OCI-LY7 (cell line): ENCODE measurements around the gene HEXIM2. TPM values are rescaled to one million over a fixed set of nuclear protein-coding genes. Genes with fewer than 3 reads are reported as not detected.

Source experiments
- BruUV-seq: library from RNA; stranded (reverse); fragments of 400-500 nt; replicated peaks from 2 replicates; lab custom pipeline; 2021; lab: Mats Ljungman, UMichigan
- CTCF ChIA-PET: fragments of 300-600 bp; sonication (Branson Sonifier 250); formaldehyde crosslinking; loops from one replicate; lab custom pipeline; 2022; ENCODE audit warnings: antibody characterized with exemption; ENCODE audit not compliant: unreplicated experiment; lab: Charles Lee
- POLR2A ChIA-PET: fragments of 300-600 bp; sonication (Branson Sonifier 250); formaldehyde crosslinking; loops from one replicate; lab custom pipeline; 2022; ENCODE audit warnings: antibody characterized with exemption; lab: Charles Lee
- DNase-seq: peaks from one replicate; pipeline ENCODE4 v3.0.0-alpha.2; 2015; ENCODE audit warnings: low spot score
- H2AFZ ChIP-seq: fragments of 200-600 bp; sonication (generic), shearing (Covaris generic); 2 replicates; pipeline ENCODE4 v1.6.1; 2014; ENCODE audit warnings: mild to moderate bottlenecking, antibody characterized with exemption, low read length, moderate library complexity
- H3K27ac ChIP-seq: fragments of 200-600 bp; sonication (generic); 2 replicates; pipeline ENCODE4 v1.5.1; 2014; ENCODE audit warnings: mixed run types, low read depth, mild to moderate bottlenecking, moderate library complexity, low read length, inconsistent platforms; ENCODE audit not compliant: poor library complexity, severe bottlenecking
- H3K36me3 ChIP-seq: fragments of 200-600 bp; sonication (generic); 2 replicates; pipeline ENCODE4 v1.6.1; 2014; ENCODE audit warnings: mild to moderate bottlenecking, antibody characterized with exemption, low read length, moderate library complexity, mixed read lengths; ENCODE audit not compliant: insufficient read depth
- H3K4me1 ChIP-seq: fragments of 200-600 bp; sonication (generic); 2 replicates; pipeline ENCODE4 v1.5.1; 2014; ENCODE audit warnings: mild to moderate bottlenecking, low read length; ENCODE audit not compliant: insufficient read depth, poor library complexity, severe bottlenecking
- H3K4me2 ChIP-seq: fragments of 200-600 bp; sonication (generic); 2 replicates; pipeline ENCODE4 v1.6.1; 2014; ENCODE audit warnings: mild to moderate bottlenecking, low read length
- H3K4me3 ChIP-seq: fragments of 200-600 bp; sonication (generic); 2 replicates; pipeline ENCODE4 v1.5.1; 2014; ENCODE audit warnings: mild to moderate bottlenecking, low read depth, low read length; ENCODE audit not compliant: poor library complexity, severe bottlenecking
- H3K79me2 ChIP-seq: fragments of 200-600 bp; sonication (generic); 2 replicates; pipeline ENCODE4 v1.6.1; 2016; ENCODE audit warnings: low read depth, mild to moderate bottlenecking, low read length, moderate library complexity, mixed read lengths; ENCODE audit not compliant: insufficient read depth
- H3K9me2 ChIP-seq: fragments of 200-600 bp; sonication (generic); 2 replicates; pipeline ENCODE4 v1.6.1; 2016; ENCODE audit warnings: mild to moderate bottlenecking, low read length, mixed read lengths; ENCODE audit not compliant: insufficient read depth
- H3K9me3 ChIP-seq: fragments of 200-600 bp; sonication (generic); 2 replicates; pipeline ENCODE4 v1.6.1; 2014; ENCODE audit warnings: mild to moderate bottlenecking, mixed run types, low read length, mixed read lengths
- H4K20me1 ChIP-seq: fragments of 200-600 bp; sonication (generic); 2 replicates; pipeline ENCODE4 v1.6.1; 2014; ENCODE audit warnings: mild to moderate bottlenecking, antibody characterized with exemption, low read length, moderate library complexity, mixed read lengths; ENCODE audit not compliant: insufficient read depth
- EZH2phosphoT487 ChIP-seq: fragments of 200-600 bp; sonication (generic); IDR thresholded peaks from 2 replicates; pipeline ENCODE4 v1.6.1; 2018; ENCODE audit warnings: low read depth, borderline replicate concordance, mild to moderate bottlenecking, mixed run types, antibody characterized with exemption, low read length, moderate library complexity, mixed read lengths
- intact Hi-C: fragments of 100-400 bp; cut with micrococcal nuclease; formaldehyde crosslinking; loops from one replicate; pipeline ENCODE4 v1.10.0; 2022; ENCODE audit not compliant: unreplicated experiment
- total RNA-seq, 2 experiments: library from RNA; depleted of rRNA in 1 of 2; stranded (reverse); fragments of >200 nt in 1 of 2; shearing (Covaris generic) in 1 of 2; gene quantifications; 2 replicates each; pipeline ENCODE4 v1.2.3, GENCODE V29; 2014 to 2022
- TF ChIP-seq, protein P1 (sequence below): fragments of 200-600 bp; sonication (generic); conservative IDR thresholded peaks from 2 replicates; pipeline ENCODE4 v1.5.1; 2014; ENCODE audit warnings: mild to moderate bottlenecking, antibody characterized with exemption, low read length, moderate library complexity, mixed read lengths

Gene HEXIM2
- total RNA-seq, 2 experiments from 2014 or later: 8.6 to 11.1 TPM

DNA sequence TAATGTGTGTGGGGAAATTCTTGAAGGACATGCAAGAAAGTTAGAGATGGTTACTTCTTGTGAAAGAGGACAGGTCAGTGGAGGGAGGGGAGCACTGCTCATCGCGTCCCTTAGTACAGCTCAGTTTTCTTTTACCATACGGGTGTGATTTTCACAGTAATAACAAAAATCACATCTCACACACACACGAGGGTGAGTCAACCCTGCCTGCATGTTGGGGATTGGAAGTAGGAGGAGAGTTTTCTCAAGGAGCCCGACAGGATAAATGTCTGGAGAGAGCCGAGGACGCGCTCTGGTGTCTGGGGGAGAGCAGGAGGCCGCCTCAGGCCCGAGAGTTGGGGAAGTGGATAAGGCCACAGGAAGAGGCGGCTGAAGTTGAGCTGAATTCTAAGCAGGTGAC, 45.8 kb upstream of the HEXIM2 start:
- no peak overlapping the region for H3K4me2 ChIP-seq
- ChIA-PET CTCF (no interaction called here), POLR2A (no interaction called here)
- no peak overlapping the region for H2AFZ ChIP-seq
- no TSS peak for BruUV-seq
- TF ChIP-seq EZH2phosphoT487: no peak
- TF ChIP-seq, protein P1, sequence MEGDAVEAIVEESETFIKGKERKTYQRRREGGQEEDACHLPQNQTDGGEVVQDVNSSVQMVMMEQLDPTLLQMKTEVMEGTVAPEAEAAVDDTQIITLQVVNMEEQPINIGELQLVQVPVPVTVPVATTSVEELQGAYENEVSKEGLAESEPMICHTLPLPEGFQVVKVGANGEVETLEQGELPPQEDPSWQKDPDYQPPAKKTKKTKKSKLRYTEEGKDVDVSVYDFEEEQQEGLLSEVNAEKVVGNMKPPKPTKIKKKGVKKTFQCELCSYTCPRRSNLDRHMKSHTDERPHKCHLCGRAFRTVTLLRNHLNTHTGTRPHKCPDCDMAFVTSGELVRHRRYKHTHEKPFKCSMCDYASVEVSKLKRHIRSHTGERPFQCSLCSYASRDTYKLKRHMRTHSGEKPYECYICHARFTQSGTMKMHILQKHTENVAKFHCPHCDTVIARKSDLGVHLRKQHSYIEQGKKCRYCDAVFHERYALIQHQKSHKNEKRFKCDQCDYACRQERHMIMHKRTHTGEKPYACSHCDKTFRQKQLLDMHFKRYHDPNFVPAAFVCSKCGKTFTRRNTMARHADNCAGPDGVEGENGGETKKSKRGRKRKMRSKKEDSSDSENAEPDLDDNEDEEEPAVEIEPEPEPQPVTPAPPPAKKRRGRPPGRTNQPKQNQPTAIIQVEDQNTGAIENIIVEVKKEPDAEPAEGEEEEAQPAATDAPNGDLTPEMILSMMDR: no peak
- H3K36me3 ChIP-seq: no peaks in the 10 kb centered on the region
- no peaks in the 10 kb centered on the region for H3K79me2 ChIP-seq
- no peaks in the 10 kb centered on the region for H3K9me2 ChIP-seq
- DNase-seq: no peak
- intact Hi-C loops: no loop called here
- H3K4me3 ChIP-seq: no peak overlapping the region
- no peaks in the 10 kb centered on the region for H3K9me3 ChIP-seq
- H4K20me1 ChIP-seq: no peaks in the 10 kb centered on the region
- H3K27ac ChIP-seq: no peak overlapping the region
- peaks cover 13% of the 10 kb centered on the region for H3K4me1 ChIP-seq

DNA sequence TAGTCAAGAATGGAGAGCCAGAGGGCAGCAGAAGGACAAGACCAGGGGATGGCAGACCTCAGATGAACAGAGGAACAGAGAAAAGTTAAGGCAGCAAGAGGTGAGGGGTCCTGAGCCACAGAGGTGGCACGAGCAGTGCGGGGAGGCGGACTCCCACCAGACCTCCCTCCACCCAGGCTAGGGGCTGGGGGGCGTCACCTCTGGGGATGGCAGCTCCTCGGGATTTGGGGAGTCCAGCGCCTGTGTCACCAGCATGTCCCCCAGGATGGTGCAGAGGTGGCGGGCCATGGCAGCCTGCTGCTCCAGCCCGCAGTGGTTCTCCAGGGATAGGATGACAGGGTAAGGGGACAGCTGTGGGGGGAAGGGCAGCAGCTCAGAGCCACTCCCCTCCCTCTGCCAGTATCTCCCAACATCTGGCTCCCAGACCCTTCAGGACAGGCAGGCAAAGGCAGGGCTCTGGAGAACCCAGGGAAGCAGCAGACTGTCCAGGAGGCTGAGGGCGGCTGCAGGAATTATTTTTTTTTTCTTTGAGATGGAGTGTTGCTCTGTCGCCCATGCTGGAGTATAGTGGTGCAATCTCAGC, 45.1 kb upstream of the HEXIM2 start:
- no peak overlapping the region for H3K4me2 ChIP-seq
- ChIA-PET POLR2A (no interaction called here), CTCF (no interaction called here)
- TF ChIP-seq EZH2phosphoT487: no peak
- TF ChIP-seq, protein P1: no peak
- intact Hi-C loops: no loop called here
- H3K4me1 ChIP-seq: peaks cover 8% of the 10 kb centered on the region
- no peaks in the 10 kb centered on the region for H3K36me3 ChIP-seq
- BruUV-seq: no TSS peak
- no peaks in the 10 kb centered on the region for H4K20me1 ChIP-seq
- H3K9me2 ChIP-seq: no peaks in the 10 kb centered on the region
- no peak overlapping the region for H2AFZ ChIP-seq
- no peak overlapping the region for H3K27ac ChIP-seq
- H3K9me3 ChIP-seq: no peaks in the 10 kb centered on the region
- no peaks in the 10 kb centered on the region for H3K79me2 ChIP-seq
- no peak for DNase-seq
- no peak overlapping the region for H3K4me3 ChIP-seq

DNA sequence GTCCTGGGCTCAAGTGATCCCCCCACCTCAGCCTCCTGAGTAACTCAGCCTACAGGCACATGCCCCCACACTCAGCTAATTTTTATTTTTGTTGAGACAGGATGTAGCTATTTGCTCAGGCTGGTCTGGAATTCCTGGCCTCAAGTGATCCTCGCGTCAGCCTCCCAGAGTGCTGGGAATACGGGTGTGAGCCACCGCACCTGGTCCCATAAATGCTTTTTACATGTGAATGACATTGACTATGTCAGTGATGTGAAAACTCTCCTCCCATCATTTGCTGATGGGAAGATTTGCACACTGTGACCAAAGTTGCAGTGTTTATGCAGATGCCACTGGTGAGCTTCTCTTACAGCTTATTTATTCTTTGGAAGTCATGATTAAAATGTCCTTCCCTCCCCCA, 44.3 kb upstream of the HEXIM2 start:
- ChIA-PET CTCF (no interaction called here), POLR2A (no interaction called here)
- H3K4me2 ChIP-seq: no peak overlapping the region
- no peaks in the 10 kb centered on the region for H3K79me2 ChIP-seq
- H4K20me1 ChIP-seq: no peaks in the 10 kb centered on the region
- no peaks in the 10 kb centered on the region for H3K9me3 ChIP-seq
- no TSS peak for BruUV-seq
- DNase-seq: no peak
- H3K36me3 ChIP-seq: no peaks in the 10 kb centered on the region
- no peak overlapping the region for H2AFZ ChIP-seq
- no peak overlapping the region for H3K27ac ChIP-seq
- TF ChIP-seq, protein P1: no peak
- TF ChIP-seq EZH2phosphoT487: no peak
- intact Hi-C loops: no loop called here
- H3K4me1 ChIP-seq: peaks cover under 1% of the 10 kb centered on the region
- no peak overlapping the region for H3K4me3 ChIP-seq
- H3K9me2 ChIP-seq: no peaks in the 10 kb centered on the region
